NB4 (cell line): ENCODE data around the gene EXOC4.

Experiments used
- DNase-seq: peaks from one replicate; pipeline ENCODE4 v3.0.0; 2010; ENCODE audit warnings: low read depth
- H3K4me3 ChIP-seq: one replicate; pipeline ENCODE4 v1.5.1; 2011; ENCODE audit warnings: mild to moderate bottlenecking, low read depth, low read length, moderate library complexity
- MYC ChIP-seq: IDR thresholded peaks from 2 replicates; pipeline ENCODE4 v1.6.1; 2011; ENCODE audit warnings: low read depth, low read length
- POLR2A ChIP-seq: IDR thresholded peaks from 2 replicates; pipeline ENCODE4 v1.6.1; 2011; ENCODE audit warnings: mild to moderate bottlenecking; ENCODE audit not compliant: insufficient read length; ENCODE audit errors: extremely low read depth
- TF ChIP-seq, protein P1 (sequence below): IDR thresholded peaks from one replicate; pipeline ENCODE4 v1.5.1; 2012; ENCODE audit warnings: low read depth, low read length
- TF ChIP-seq, protein P2 (sequence below): IDR thresholded peaks from 2 replicates; pipeline ENCODE4 v1.6.1; 2011; ENCODE audit warnings: low read depth, low read length

The EXOC4 gene

DNA sequence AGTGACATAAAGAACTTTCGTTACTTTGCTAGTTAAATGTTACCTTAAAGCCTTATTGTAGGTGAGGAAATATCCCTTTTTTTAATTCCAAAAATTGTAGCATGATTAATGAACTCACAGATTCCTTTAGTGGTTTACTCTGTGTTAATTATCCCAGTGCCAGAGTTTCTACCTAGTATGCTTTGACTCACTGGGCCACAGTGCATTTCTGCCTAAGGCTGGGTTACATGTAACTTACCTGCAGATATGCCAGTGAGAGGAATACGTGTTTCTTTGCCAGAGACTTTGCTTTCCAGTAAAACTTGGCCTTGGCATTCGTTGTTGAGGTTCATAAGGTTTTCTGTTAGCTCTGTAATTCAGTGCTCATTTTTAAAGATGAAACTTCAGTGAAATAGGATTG lies 493.4 kb downstream of the EXOC4 start:
- TF ChIP-seq MYC, result no peak
- TF ChIP-seq, protein P1, sequence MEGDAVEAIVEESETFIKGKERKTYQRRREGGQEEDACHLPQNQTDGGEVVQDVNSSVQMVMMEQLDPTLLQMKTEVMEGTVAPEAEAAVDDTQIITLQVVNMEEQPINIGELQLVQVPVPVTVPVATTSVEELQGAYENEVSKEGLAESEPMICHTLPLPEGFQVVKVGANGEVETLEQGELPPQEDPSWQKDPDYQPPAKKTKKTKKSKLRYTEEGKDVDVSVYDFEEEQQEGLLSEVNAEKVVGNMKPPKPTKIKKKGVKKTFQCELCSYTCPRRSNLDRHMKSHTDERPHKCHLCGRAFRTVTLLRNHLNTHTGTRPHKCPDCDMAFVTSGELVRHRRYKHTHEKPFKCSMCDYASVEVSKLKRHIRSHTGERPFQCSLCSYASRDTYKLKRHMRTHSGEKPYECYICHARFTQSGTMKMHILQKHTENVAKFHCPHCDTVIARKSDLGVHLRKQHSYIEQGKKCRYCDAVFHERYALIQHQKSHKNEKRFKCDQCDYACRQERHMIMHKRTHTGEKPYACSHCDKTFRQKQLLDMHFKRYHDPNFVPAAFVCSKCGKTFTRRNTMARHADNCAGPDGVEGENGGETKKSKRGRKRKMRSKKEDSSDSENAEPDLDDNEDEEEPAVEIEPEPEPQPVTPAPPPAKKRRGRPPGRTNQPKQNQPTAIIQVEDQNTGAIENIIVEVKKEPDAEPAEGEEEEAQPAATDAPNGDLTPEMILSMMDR, result no peak
- no peak for TF ChIP-seq POLR2A
- TF ChIP-seq, protein P2, sequence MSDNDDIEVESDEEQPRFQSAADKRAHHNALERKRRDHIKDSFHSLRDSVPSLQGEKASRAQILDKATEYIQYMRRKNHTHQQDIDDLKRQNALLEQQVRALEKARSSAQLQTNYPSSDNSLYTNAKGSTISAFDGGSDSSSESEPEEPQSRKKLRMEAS, result no peak
- no peak for DNase-seq
- H3K4me3 ChIP-seq, result no peak overlapping the region

DNA sequence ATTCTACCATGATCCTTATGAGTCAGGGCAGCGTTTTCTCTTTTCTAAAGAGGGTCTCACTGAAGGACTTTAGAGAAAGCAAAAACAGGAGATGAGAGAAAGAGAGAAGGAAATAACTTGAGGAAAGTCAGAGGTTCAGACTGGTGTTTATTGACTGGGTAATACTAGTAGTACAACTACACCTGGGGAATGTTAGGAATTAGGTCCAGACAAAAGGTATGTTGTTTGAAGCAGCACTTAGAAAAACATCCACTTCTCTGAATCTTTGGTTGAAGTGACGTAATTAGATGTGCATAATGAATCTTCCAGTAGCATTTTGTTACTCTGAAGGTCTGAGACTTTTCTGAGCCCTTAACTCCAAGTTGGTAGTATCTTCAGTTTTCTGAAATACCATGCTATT lies 494.0 kb downstream of the EXOC4 start:
- no peak overlapping the region for H3K4me3 ChIP-seq
- no peak for TF ChIP-seq POLR2A
- TF ChIP-seq, protein P2, result no peak
- TF ChIP-seq, protein P1, result no peak
- TF ChIP-seq MYC, result no peak
- no peak for DNase-seq

DNA sequence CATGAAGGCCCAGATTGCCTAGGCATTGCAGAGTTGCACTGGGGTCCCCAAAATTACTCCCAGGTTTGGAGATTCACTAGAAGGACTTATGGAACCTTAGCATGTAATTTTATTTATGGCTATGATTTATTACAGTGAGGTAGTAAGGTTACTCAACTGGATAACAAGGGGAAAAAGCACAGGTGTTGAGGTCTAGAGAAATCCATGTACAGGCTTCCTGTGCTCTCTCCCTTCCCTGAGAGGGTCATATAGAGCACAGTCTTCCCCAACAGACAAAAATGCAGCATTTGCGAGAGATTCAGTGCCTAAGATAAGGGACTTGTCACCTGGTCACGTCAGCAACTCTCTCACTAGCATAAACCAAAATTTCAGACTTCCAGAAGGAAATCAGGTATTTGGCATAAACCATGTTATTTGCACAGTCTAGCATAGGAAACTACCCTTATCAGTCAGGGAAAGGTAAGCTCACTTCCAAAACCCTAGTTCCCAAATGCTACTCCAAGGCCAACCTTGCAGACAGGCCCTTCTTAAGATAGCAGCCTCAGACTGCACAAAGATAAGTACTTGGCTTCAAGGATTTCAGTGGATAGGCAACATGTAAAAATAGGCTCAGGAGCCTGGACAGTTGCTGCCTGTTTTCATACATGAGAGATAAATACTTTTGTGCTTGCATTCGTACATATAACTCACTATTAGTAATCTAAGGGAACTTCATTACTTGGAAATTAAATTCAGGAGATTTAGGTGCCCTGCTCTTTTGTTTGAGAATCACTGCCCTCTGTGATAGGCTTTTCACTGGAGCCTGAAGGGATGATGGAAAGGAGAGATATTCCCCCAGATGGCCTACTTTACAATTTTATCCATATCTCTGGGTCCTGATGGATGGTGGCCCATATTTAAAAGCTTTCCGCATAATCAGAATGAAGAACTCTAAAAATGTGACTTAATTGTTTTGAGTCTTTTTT lies 495.8 kb downstream of the EXOC4 start:
- H3K4me3 ChIP-seq, result no peak overlapping the region
- no peak for DNase-seq
- TF ChIP-seq POLR2A, result no peak
- TF ChIP-seq, protein P2, result no peak
- TF ChIP-seq, protein P1, result no peak

DNA sequence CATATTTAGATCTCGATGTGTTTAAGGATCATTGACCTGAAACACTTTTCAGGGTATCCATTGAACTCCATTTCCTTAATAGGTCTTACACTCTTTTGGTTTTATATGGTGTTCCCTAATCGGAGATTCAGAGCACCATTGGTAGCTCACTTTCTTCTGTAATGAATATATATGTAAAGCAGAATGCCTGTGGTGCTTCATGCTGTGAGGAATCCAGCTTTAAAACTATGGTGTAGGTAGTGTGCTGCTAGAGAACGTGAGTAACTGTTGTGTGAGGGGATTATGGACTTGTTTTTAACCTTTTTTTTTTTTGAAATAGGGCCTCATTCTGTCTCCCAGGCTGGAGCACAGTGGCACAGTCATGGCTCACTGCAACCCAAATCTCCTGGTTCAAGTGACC lies 497.4 kb downstream of the EXOC4 start:
- DNase-seq, result no peak
- H3K4me3 ChIP-seq, result no peak overlapping the region
- TF ChIP-seq, protein P2, result no peak
- no peak for TF ChIP-seq POLR2A
- TF ChIP-seq, protein P1, result no peak
- no peak for TF ChIP-seq MYC

DNA sequence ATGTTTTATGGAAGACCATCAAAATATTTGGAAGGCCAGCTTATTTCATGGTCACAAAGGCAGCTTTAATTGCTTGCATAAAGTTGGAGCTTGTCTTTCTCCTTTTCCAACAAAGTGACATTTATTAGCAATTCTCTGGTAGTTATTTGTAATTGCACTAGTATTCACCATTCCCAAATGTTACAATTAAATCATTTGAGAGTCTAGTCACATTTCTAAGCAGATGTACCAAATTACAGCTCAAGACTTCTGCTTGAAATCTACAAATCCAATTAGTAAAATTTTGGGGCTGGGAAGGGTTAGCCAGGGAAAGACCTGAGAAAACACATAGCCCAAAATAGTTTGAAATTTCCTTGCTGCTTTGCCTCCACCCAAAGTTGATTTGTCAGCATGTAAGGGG lies 498.2 kb downstream of the EXOC4 start:
- no peak for DNase-seq
- TF ChIP-seq, protein P1, result no peak
- TF ChIP-seq, protein P2, result no peak
- TF ChIP-seq MYC (no peak), POLR2A (no peak)
- H3K4me3 ChIP-seq, result no peak overlapping the region
